Spleen (tissue), 11 donors: ENCODE data around the gene DUS1L. TPM values are rescaled to one million over a fixed set of nuclear protein-coding genes. Genes with fewer than 3 reads are reported as not detected.

ENCODE experiments used
- DNase-seq: peaks from one replicate; pipeline ENCODE4 v3.0.0-alpha.2; 2020
- H3K27ac ChIP-seq, 8 donors: fragments of 200-600 bp; sonication (generic) in 7 of 8; 1 replicate in 4 of 8; 2 replicates in 4 of 8; pipeline versions ENCODE4 v1.5.0 to v1.8.0; 2016 to 2021; ENCODE audit warnings: inconsistent platforms in 4 of 8, mild to moderate bottlenecking in 4 of 8, moderate library complexity in 1 of 8
- H3K27me3 ChIP-seq, 7 donors: fragments of 200-600 bp; sonication (generic) in 6 of 7; replicated peaks in 1 of 7; 1 replicate in 4 of 7; 2 replicates in 3 of 7; pipeline versions ENCODE4 v1.5.0 to v1.8.0; 2016 to 2021; ENCODE audit warnings: inconsistent platforms in 3 of 7, mild to moderate bottlenecking in 1 of 7
- H3K36me3 ChIP-seq, 6 donors: fragments of 200-600 bp; sonication (generic) in 5 of 6; 1 replicate in 4 of 6; 2 replicates in 2 of 6; pipeline versions ENCODE4 v1.5.0 to v1.8.0; 2016 to 2021; ENCODE audit warnings: inconsistent platforms in 2 of 6
- H3K4me1 ChIP-seq, 6 donors: fragments of 200-600 bp; sonication (generic) in 5 of 6; 1 replicate in 3 of 6; 2 replicates in 3 of 6; pipeline versions ENCODE4 v1.5.0 to v1.8.0; 2016 to 2021; ENCODE audit warnings: inconsistent platforms in 3 of 6
- H3K4me3 ChIP-seq, 8 donors: fragments of 200-600 bp; sonication (generic) in 7 of 8; 1 replicate in 4 of 8; 2 replicates in 4 of 8; pipeline versions ENCODE4 v1.5.0 to v1.8.0; 2016 to 2021; ENCODE audit warnings: inconsistent platforms in 4 of 8, mild to moderate bottlenecking in 4 of 8, moderate library complexity in 2 of 8
- H3K9me3 ChIP-seq, 8 donors: fragments of 200-600 bp; sonication (generic) in 7 of 8; 1 replicate in 4 of 8; 2 replicates in 4 of 8; pipeline versions ENCODE4 v1.5.0 to v1.8.0; 2016 to 2021; ENCODE audit warnings: inconsistent platforms in 4 of 8
- CTCF ChIP-seq, 11 experiments: fragments of 200-600 bp in 7 of 11; fragments of 450-650 bp in 4 of 11; sonication (generic) in 4 of 11; IDR thresholded peaks in 8 of 11; conservative IDR thresholded peaks in 3 of 11; 1 replicate in 7 of 11; 2 replicates in 4 of 11; pipeline versions ENCODE4 v1.4.0 to v1.8.0; 2016 to 2021; ENCODE audit warnings: antibody characterized with exemption in 11 of 11, inconsistent platforms in 4 of 11, mild to moderate bottlenecking in 1 of 11
- POLR2A ChIP-seq, 3 donors: fragments of 450-650 bp; IDR thresholded peaks; one replicate each; pipeline ENCODE4 v1.5.1; 2017; ENCODE audit warnings: antibody characterized with exemption in 3 of 3, mild to moderate bottlenecking in 1 of 3
- POLR2AphosphoS5 ChIP-seq, 3 donors: sonication (generic); formaldehyde crosslinking; IDR thresholded peaks; one replicate each; pipeline ENCODE4 v1.5.1; 2017; ENCODE audit warnings: antibody characterized with exemption in 3 of 3
- WGBS, 5 donors: extraction: QIAGEN DNeasy Blood & Tissue Kit in 3 of 5; methylation state at CpG; one replicate each; pipeline versions ENCODE4 v1.1.5 to v1.1.7; 2013 to 2018; 5-methylcytosine and 5-hydroxymethylcytosine counted together
- intact Hi-C: fragments of 100-400 bp; cut with DNase I; formaldehyde crosslinking; loops from one replicate; pipeline ENCODE4 v1.15.0; 2023; ENCODE audit warnings: low total_unique reads
- polyA plus RNA-seq, 3 donors: library from polyadenylated mRNA; stranded (reverse); fragments of 200-250 nt; gene quantifications; one replicate each; pipeline ENCODE4 v1.2.1, GENCODE V29; 2013
- total RNA-seq, 7 donors: library from RNA; depleted of rRNA in 3 of 7; stranded (reverse); fragments of >200 nt in 3 of 7; fragmentation: NEBNext Ultra II Directional in 4 of 7; extraction: Animal tissue kit (Norgen Biotek cat#: 25700) in 4 of 7; gene quantifications; one replicate each; pipeline versions ENCODE4 v1.1.0 to v1.2.1, GENCODE V29; 2016 to 2021
- donor health status: healthy with polysubstance abuse.
- donor health status: DM: no; HTN: no; CAD: no; lungs with moderate emphysema.
- donor health status: DM: no; HTN: no; CAD: no.
- donor health status: Bipolar disorder and iron deficiency.
- donor health status: healthy.
- donor health status: DM: no; HTN: no; CAD: no.
- donor health status: DM: yes; HTN: yes; CAD: no.

DUS1L gene
- total and polyA plus RNA-seq, 10 donors = 76.4 to 174 (median 103) TPM

GRCh38 chr17:82101301-82101715 lies 35.7 kb upstream of the DUS1L start:
- TF ChIP-seq POLR2AphosphoS5 (IDR thresholded peaks at IDR 0.05) (peak in 1 of 3 donors; percentile 34), POLR2A (IDR thresholded peaks at IDR 0.05) (no peak)
- Histone ChIP-seq H3K9me3 (no peaks in the 10 kb centered on the region), H3K4me3 (no peak overlapping the region), H3K36me3 (no peaks in the 10 kb centered on the region), H3K27ac (peak overlapping the region in 1 of 8 donors; percentile 11), H3K27me3 (no peaks in the 10 kb centered on the region), H3K4me1 (peaks cover 27 to 70% (median 54%) of the 10 kb centered on the region in 6 donors)
- WGBS, 5 donors = 80 to 90% (median 83%) methylated on average over 1 to 10 of the region's 10 CpGs
- intact Hi-C loops = loop anchor here (10.0 kb wide), 1 partner anchor 57 kb away; no protein-coding TSS in a partner anchor
- no peak for DNase-seq

GRCh38 chr17:82100502-82101298 lies 35.1 kb upstream of the DUS1L start:
- Histone ChIP-seq H3K36me3 (peaks cover 0 to 5% (median 0%) of the 10 kb centered on the region in 6 donors), H3K4me3 (no peak overlapping the region), H3K4me1 (peaks cover 23 to 70% (median 52%) of the 10 kb centered on the region in 6 donors), H3K27me3 (no peaks in the 10 kb centered on the region), H3K9me3 (no peaks in the 10 kb centered on the region), H3K27ac (peak overlapping the region in 2 of 8 donors; percentile 97 to 99)
- 90 to 95% (median 92%) methylated on average over 31 to 35 of the region's 35 CpGs for WGBS, 5 donors
- TF ChIP-seq POLR2AphosphoS5 (IDR thresholded peaks at IDR 0.05) (peak in 1 of 3 donors; percentile 8), CTCF (IDR thresholded peaks at IDR 0.05 in 8 of 11, conservative IDR thresholded peaks at IDR 0.05 in 3 of 11) (no peak), POLR2A (IDR thresholded peaks at IDR 0.05) (no peak)
- intact Hi-C loops = loop anchor here (10.0 kb wide), 1 partner anchor 56 kb away; no protein-coding TSS in a partner anchor
- DNase-seq = no peak

DNA sequence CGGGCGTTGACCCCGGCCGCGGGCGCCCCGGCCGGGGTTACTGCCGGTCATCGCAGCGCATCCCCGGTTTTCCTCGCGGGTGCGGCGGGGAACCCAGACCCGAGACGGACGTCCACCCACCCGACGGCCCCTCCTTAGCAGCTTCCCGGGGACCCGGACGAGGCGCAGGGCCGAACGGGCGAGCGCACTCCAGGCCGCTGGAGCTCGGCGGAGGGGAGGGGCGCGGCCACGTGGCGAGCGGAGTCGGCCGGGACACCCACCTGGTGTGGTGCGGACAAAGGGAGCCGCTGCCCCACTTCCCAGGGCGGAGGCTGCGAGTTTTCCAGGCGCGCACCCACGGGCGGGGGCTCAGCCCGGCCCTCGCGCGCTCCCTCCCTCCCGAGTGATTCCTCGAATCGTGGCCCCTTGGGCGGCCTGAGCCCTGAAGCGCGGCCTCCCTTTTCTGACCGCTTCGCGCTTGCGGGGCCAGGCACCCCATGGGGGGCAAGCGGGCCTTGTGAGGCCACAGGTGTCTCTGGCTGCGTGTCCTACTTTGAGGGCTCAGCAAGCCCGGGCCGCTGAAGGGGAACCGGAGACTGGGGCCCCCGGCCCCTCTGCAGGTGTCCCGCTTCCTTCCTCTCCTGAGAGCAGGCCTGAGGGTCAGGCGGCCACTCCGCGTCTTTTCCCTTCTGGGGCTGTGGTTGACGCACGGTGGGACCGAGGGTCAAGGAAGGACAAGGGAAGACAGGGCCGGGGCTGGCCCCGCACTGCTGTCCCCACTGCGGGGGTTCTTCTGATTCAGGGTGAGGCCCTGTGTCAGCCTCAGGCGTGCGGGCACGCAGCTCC lies 33.5 kb upstream of the DUS1L start:
- TF ChIP-seq POLR2A (IDR thresholded peaks at IDR 0.05) = no peak
- TF ChIP-seq POLR2AphosphoS5 (IDR thresholded peaks at IDR 0.05) = peak in 2 of 3 donors; percentile 54 to 75
- DNase-seq = peak; percentile 91
- Histone ChIP-seq H3K27ac (peak overlapping the region; percentile 80 to 99 (median 96)), H3K27me3 (no peaks in the 10 kb centered on the region), H3K4me3 (peak overlapping the region; percentile 58 to 97 (median 78)), H3K9me3 (no peaks in the 10 kb centered on the region), H3K36me3 (peaks cover 0 to 21% (median 9%) of the 10 kb centered on the region in 6 donors), H3K4me1 (peaks cover 20 to 60% (median 43%) of the 10 kb centered on the region in 6 donors)
- intact Hi-C loops = no loop called here
- 7 to 30% (median 12%) methylated on average over 25 to 80 of the region's 80 CpGs for WGBS, 5 donors

- DNase-seq = peak; percentile 97
- peak; percentile 75 to 97 (median 88) for TF ChIP-seq POLR2A (IDR thresholded peaks at IDR 0.05)
- peak in 7 of 11 experiments; percentile 24 to 57 (median 41) for TF ChIP-seq CTCF (IDR thresholded peaks at IDR 0.05 in 8 of 11, conservative IDR thresholded peaks at IDR 0.05 in 3 of 11)
- peak; percentile 79 to 88 (median 88) for TF ChIP-seq POLR2AphosphoS5 (IDR thresholded peaks at IDR 0.05)
- 0 to 1% (median 0%) methylated on average over 47 to 124 of the region's 124 CpGs for WGBS, 5 donors
- H3K9me3 ChIP-seq = no peaks in the 10 kb centered on the region
- peak within 1 kb of the TSS; percentile 89 to 99 (median 96) for H3K27ac ChIP-seq
- H3K27me3 ChIP-seq = no peaks in the 10 kb centered on the region
- peak within 1 kb of the TSS; percentile 58 to 97 (median 78) for H3K4me3 ChIP-seq
- H3K36me3 ChIP-seq = peaks cover 0 to 29% (median 17%) of the 10 kb centered on the region in 6 donors
- intact Hi-C loops = no loop called here
- peaks cover 20 to 60% (median 43%) of the 10 kb centered on the region in 6 donors for H3K4me1 ChIP-seq
These were observed 32.8 kb upstream of the DUS1L start, which contains the start of gene FASN for GRCh38 chr17:82098169-82098938. Gene FASN (minus strand): TSS chr17:82098236. CDS start chr17:82096445, 1,791 bp downstream.
